Activated CD8-positive, alpha-beta T cell treated with anti-CD3 and anti-CD28 coated beads for 36 hours (primary cell): ENCODE measurements around the gene KCNJ15. TPM values are rescaled to one million over a fixed set of nuclear protein-coding genes. Genes with fewer than 3 reads are reported as not detected.

ENCODE experiments used
- ATAC-seq: fragments of 200-7000 bp; cut with Tn5 transposase; one replicate; pipeline ENCODE4 v1.10.0; 2021; ENCODE audit warnings: mild to moderate bottlenecking, moderate library complexity
- CTCF ChIA-PET: fragments of 350-600 bp; sonication (Branson Sonifier 250); formaldehyde crosslinking; loops from one replicate; lab custom pipeline; 2021; ENCODE audit warnings: antibody characterized with exemption; lab: Charles Lee
- POLR2A ChIA-PET: fragments of 350-600 bp; sonication (Branson Sonifier 250); formaldehyde crosslinking; loops from one replicate; lab custom pipeline; 2021; ENCODE audit warnings: antibody characterized with exemption; lab: Charles Lee
- DNase-seq: peaks from one replicate; pipeline ENCODE4 v3.0.0-alpha.2; 2020
- H3K27ac Mint-ChIP-seq: one replicate; pipeline ENCODE4 v1.8.0; 2021; ENCODE audit warnings: mild to moderate bottlenecking, mixed read lengths
- H3K27me3 Mint-ChIP-seq: one replicate; pipeline ENCODE4 v1.8.0; 2021; ENCODE audit warnings: mixed read lengths
- H3K36me3 Mint-ChIP-seq: one replicate; pipeline ENCODE4 v1.8.0; 2021; ENCODE audit warnings: low read depth, mixed read lengths
- H3K4me1 Mint-ChIP-seq: one replicate; pipeline ENCODE4 v1.8.0; 2021; ENCODE audit warnings: low read depth, mixed read lengths
- H3K4me3 Mint-ChIP-seq: one replicate; pipeline ENCODE4 v1.8.0; 2021; ENCODE audit warnings: mild to moderate bottlenecking, moderate library complexity, mixed read lengths
- H3K9me3 Mint-ChIP-seq: one replicate; pipeline ENCODE4 v1.8.0; 2021; ENCODE audit warnings: mixed read lengths
- intact Hi-C: fragments of 100-400 bp; cut with micrococcal nuclease; formaldehyde crosslinking; loops from one replicate; pipeline ENCODE4 v1.10.0; 2022
- total RNA-seq, 2 experiments: library from RNA; stranded (reverse); gene quantifications; one replicate each; pipeline ENCODE4 v1.2.3, GENCODE V29; 2021
- TF ChIP-seq, protein P1 (sequence below): fragments of 200-600 bp; IDR thresholded peaks from one replicate; pipeline ENCODE4 v1.8.0; 2022; ENCODE audit warnings: antibody characterized with exemption, mild to moderate bottlenecking

Gene KCNJ15
- total RNA-seq, 2 experiments from 2014 or later = 0.43 TPM; not detected in 1

DNA sequence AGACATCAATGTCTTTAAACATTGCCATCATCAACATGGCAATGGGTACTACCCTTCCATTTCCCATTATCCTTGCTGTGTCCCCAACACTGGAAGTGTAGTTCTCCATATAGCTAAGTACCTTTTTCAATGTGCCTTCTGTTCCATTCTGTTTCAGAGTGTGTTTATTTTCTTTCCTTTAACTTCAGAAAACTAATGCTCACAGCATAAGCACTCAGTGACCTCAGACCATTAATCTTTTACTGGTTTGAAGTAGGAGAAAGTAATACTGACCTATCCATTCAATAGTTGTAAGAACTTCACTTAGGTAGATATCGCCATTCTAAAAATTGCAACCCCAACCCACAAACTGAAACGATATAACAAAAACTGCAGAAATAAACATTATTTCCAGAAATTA lies 37.8 kb downstream of the KCNJ15 start:
- H3K36me3 Mint-ChIP-seq = no peaks in the 10 kb centered on the region
- no peaks in the 10 kb centered on the region for H3K9me3 Mint-ChIP-seq
- H3K27ac Mint-ChIP-seq = no peak overlapping the region
- TF ChIP-seq, protein P1, sequence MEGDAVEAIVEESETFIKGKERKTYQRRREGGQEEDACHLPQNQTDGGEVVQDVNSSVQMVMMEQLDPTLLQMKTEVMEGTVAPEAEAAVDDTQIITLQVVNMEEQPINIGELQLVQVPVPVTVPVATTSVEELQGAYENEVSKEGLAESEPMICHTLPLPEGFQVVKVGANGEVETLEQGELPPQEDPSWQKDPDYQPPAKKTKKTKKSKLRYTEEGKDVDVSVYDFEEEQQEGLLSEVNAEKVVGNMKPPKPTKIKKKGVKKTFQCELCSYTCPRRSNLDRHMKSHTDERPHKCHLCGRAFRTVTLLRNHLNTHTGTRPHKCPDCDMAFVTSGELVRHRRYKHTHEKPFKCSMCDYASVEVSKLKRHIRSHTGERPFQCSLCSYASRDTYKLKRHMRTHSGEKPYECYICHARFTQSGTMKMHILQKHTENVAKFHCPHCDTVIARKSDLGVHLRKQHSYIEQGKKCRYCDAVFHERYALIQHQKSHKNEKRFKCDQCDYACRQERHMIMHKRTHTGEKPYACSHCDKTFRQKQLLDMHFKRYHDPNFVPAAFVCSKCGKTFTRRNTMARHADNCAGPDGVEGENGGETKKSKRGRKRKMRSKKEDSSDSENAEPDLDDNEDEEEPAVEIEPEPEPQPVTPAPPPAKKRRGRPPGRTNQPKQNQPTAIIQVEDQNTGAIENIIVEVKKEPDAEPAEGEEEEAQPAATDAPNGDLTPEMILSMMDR = no peak
- ATAC-seq (no peak), DNase-seq (no peak)
- ChIA-PET CTCF (interaction anchor here (0.6 to 1.3 kb wide), 7 partner anchors 14 to 78 kb away, joined by 3 read pairs; no protein-coding TSS in a partner anchor), POLR2A (no interaction called here)
- intact Hi-C loops = no loop called here
- H3K4me3 Mint-ChIP-seq = no peak overlapping the region
- H3K27me3 Mint-ChIP-seq = peaks cover 2% of the 10 kb centered on the region
- H3K4me1 Mint-ChIP-seq = peaks cover 19% of the 10 kb centered on the region

- CTCF ChIA-PET = interaction anchor here (1.0 kb wide), 1 partner anchor 48 kb away, joined by 3 read pairs; no protein-coding TSS in a partner anchor
- TF ChIP-seq, protein P1 = no peak
- no peaks in the 10 kb centered on the region for H3K36me3 Mint-ChIP-seq
- no peak overlapping the region for H3K4me3 Mint-ChIP-seq
- ATAC-seq = no peak
- H3K27ac Mint-ChIP-seq = no peak overlapping the region
- H3K9me3 Mint-ChIP-seq = no peaks in the 10 kb centered on the region
- peaks cover 30% of the 10 kb centered on the region for H3K4me1 Mint-ChIP-seq
- POLR2A ChIA-PET = no interaction called here
- intact Hi-C loops = no loop called here
- no peaks in the 10 kb centered on the region for H3K27me3 Mint-ChIP-seq
- DNase-seq = no peak
Observed at GRCh38 chr21:38295997-38296764, 39.4 kb downstream of the KCNJ15 start.

DNA sequence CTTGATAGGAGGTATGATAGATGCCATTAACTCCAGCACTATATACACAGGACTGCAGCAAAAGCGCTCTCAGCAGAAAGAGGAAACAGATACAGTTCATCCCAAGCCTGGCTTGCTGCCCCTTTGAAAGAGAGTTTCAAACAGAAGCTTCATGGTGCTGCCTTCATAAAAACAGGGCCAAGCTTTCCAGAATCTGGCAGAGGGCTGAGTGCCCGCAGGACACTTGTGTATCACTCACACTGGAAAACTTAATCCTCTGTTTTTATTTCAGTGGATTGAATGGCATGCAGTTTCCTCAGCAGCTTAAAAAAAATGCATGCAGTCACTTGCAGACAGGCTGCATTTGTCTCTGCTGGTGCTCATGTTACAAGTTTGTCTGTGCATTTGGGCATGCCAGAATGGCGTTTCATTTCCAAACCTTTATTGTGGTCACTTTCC lies 40.4 kb downstream of the KCNJ15 start:
- H3K9me3 Mint-ChIP-seq = no peaks in the 10 kb centered on the region

GRCh38 chr21:38297871-38298270 lies 41.1 kb downstream of the KCNJ15 start:
- H3K4me1 Mint-ChIP-seq = peaks cover 30% of the 10 kb centered on the region
- intact Hi-C loops = no loop called here
- H3K27ac Mint-ChIP-seq = no peak overlapping the region
- no peaks in the 10 kb centered on the region for H3K27me3 Mint-ChIP-seq
- DNase-seq = no peak
- no peaks in the 10 kb centered on the region for H3K36me3 Mint-ChIP-seq
- TF ChIP-seq, protein P1 = no peak
- H3K4me3 Mint-ChIP-seq = no peak overlapping the region
- ATAC-seq = no peak
- ChIA-PET CTCF (no interaction called here), POLR2A (no interaction called here)
- H3K9me3 Mint-ChIP-seq = no peaks in the 10 kb centered on the region

More for the DNA sequence above, 40.4 kb downstream of the KCNJ15 start:
- H3K27me3 Mint-ChIP-seq = no peaks in the 10 kb centered on the region
- H3K4me3 Mint-ChIP-seq = no peak overlapping the region
- intact Hi-C loops = no loop called here
- H3K4me1 Mint-ChIP-seq = peaks cover 30% of the 10 kb centered on the region
- TF ChIP-seq, protein P1 = no peak
- H3K36me3 Mint-ChIP-seq = no peaks in the 10 kb centered on the region
- DNase-seq = no peak
- no peak for ATAC-seq
- ChIA-PET CTCF (interaction anchor here (1.0 kb wide), 1 partner anchor 49 kb away, joined by 3 read pairs; no protein-coding TSS in a partner anchor), POLR2A (no interaction called here)
- no peak overlapping the region for H3K27ac Mint-ChIP-seq

DNA sequence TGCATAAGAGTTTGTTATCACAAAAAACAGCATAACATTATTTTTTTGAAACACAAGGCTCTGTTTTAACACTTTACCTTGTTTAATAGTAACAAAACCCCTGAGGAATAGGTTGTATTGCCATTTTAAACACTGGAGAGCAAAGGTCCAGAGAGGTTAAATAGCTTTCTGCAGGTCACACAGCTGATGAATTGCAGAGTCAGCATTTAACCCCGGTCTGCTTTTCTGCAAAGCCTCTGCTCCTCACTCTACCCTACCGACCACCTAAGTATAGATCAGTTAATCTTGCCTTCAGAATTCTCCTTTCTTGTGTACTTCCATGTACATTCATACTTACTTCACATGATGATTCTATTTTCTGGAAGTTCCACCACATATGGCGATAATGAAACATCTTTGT lies 42.0 kb downstream of the KCNJ15 start:
- ChIA-PET CTCF (no interaction called here), POLR2A (interaction anchor here (0.6 kb wide), 1 partner anchor 58 kb away, joined by 3 read pairs; no protein-coding TSS in a partner anchor)
- ATAC-seq (no peak), DNase-seq (no peak)
- H3K27me3 Mint-ChIP-seq = no peaks in the 10 kb centered on the region
- peaks cover 28% of the 10 kb centered on the region for H3K4me1 Mint-ChIP-seq
- no peaks in the 10 kb centered on the region for H3K9me3 Mint-ChIP-seq
- TF ChIP-seq, protein P1 = no peak
- H3K27ac Mint-ChIP-seq = no peak overlapping the region
- H3K4me3 Mint-ChIP-seq = no peak overlapping the region
- no peaks in the 10 kb centered on the region for H3K36me3 Mint-ChIP-seq
- intact Hi-C loops = no loop called here
